ENCODE measurements around the gene DDX41.

DDX41 gene

DNA sequence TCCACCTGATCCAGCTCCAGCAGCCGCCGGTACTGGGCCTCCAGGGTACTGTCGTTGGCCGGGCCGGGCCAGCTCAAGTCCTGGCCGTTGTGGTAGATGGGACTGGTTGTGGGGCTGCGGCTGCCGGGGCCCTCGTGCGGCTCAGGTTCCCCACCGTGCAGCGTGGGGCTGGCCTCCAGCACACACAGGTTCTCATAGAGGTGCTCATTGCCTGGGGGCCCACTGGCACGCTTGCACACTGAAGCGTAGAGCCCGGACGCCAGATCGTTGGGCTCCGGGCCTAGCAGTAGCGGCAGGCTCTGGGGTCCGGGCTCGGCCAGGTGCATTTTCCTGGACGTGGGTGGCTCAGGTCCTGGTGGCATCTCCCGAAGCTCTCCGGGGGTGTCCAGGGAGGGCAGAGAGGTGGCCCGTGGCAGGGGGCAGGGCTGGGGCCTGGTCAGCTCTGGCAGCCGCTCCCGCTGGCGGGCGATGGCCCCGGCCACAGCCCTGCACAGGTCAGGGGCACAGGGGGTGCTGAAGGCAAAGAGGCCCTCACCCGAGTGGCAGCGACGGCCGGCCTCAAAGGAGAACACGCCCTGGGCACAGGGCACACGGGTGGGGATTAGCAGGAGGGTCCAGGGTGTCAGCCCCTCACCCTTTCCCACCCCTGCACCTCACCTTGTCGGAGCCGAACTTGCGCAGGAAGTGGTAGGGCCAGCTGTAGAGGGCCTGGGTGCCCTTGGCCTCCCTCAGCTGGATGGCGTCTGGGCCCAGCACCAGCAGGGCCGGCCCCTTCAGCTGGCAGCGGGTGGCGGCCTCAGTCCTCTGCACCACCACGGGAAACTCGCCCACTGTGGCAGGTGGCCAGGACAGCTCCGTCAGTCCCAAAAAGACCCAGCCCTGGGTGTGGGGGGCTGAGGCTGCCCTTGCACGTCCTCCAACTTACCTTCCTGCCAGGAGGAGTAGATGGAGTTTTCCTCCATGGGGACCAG lies 12.4 kb downstream of the DDX41 start:
- DNase-seq (ENCODE audit: low read depth), result no peak
- H3K4me3 ChIP-seq (ENCODE audit: low read depth, low read length), result no peak overlapping the region
- TF ChIP-seq, protein P1, sequence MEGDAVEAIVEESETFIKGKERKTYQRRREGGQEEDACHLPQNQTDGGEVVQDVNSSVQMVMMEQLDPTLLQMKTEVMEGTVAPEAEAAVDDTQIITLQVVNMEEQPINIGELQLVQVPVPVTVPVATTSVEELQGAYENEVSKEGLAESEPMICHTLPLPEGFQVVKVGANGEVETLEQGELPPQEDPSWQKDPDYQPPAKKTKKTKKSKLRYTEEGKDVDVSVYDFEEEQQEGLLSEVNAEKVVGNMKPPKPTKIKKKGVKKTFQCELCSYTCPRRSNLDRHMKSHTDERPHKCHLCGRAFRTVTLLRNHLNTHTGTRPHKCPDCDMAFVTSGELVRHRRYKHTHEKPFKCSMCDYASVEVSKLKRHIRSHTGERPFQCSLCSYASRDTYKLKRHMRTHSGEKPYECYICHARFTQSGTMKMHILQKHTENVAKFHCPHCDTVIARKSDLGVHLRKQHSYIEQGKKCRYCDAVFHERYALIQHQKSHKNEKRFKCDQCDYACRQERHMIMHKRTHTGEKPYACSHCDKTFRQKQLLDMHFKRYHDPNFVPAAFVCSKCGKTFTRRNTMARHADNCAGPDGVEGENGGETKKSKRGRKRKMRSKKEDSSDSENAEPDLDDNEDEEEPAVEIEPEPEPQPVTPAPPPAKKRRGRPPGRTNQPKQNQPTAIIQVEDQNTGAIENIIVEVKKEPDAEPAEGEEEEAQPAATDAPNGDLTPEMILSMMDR (conservative IDR thresholded peaks at IDR 0.05; ENCODE audit: low read depth, low read length), result no peak

DNA sequence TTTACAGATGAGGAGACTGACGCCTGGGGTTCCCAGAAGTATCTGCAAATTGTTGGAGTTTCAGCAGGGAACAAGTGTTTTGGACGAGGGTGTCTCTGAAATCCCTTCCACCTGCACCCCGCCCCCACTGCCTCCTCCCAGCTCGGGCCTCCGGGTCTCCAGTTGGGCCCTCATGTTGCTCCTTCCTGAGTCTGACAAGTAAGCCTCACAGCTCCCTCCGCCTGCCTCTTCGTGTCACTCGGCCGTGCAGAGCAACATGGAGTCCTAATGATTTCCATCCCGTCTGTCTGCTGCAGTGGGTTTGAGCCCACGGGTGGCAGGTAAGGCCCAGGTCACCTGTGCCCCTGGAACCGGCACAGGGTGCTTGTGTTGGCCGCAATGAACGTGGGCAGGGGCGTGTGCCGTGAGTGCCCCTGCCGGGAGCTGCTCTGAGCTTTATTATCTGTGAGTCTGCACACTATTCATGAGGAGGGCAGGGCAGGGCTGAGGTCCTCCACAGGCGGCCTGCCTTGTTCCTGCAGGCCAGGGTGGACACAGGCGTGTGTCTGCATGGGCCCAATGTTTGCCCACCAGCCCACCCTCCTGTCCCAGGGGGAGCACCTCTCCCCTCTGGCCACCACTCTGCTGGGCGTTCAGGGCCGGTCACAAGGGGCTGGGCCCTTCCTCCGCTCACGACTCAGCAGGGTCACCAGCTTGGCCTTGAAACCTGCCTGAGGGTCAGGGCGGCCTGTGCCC lies 13.2 kb downstream of the DDX41 start:
- DNase-seq (ENCODE audit: low read depth), result no peak
- no peak overlapping the region for H3K4me3 ChIP-seq (ENCODE audit: low read depth, low read length)
- TF ChIP-seq, protein P1 (conservative IDR thresholded peaks at IDR 0.05; ENCODE audit: low read depth, low read length), result no peak

DNA sequence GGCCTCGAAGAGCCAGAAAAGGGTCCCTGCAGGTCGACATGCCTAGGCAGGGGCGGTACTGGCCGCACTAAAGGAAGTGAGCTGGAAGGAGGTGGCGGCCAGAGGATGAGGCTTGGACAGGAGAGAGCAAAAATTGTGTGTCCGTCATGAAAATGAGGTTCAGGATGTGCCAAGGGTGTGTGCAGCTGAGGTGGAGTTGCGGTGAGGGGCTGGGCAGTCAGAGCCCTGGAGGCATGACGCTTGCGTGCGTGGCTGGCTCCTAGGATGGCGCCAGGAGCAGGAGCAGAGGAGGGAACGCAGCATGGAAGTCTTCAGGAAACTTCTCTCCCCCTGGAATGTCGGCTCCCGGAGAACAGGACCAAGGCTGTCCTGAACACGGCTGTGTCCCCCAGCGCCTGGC lies 13.9 kb downstream of the DDX41 start:
- no peak overlapping the region for H3K4me3 ChIP-seq (ENCODE audit: low read depth, low read length)
- TF ChIP-seq, protein P1 (conservative IDR thresholded peaks at IDR 0.05; ENCODE audit: low read depth, low read length), result no peak

DNA sequence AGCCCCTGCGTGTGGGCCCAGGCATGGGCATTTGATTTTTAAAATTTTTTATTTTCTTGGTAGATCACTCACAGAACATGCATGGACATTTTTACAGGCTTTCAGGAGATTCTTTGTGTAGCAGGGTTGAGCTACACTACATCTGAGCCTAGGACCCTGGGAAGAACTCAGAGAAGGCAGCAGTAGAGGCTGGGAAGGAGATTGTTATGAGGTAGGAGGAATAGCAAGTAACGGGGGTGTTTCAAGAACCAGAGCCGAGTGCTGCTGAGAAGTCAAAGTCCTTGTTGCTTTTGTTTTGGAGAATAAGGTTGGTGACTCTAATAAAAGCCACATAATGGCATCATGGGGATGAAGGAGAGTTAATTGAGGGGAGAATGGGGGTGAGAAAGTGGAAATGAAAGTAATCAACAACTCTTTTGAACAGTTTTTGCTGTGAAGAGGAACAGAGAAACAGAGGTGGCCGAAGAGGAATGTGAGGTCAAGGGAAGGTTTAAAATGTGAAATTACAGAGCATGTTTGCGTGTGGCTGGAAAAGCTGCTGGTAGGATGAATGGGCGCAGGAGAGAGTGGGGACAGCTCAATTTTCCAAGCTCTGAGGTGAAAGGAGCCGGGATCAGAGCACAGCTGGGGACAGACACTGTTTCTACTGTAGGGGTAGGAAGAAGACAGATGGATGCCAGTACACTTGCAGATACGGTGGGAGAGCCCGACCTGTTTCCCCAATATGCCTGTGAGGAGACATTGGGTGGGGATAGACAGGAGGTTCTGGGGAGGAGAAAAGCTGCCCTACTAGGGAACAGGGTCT lies 14.7 kb downstream of the DDX41 start:
- H3K4me3 ChIP-seq (ENCODE audit: low read depth, low read length), result no peak overlapping the region

More for the DNA sequence above, 13.9 kb downstream of the DDX41 start:
- DNase-seq (ENCODE audit: low read depth), result no peak

DNA sequence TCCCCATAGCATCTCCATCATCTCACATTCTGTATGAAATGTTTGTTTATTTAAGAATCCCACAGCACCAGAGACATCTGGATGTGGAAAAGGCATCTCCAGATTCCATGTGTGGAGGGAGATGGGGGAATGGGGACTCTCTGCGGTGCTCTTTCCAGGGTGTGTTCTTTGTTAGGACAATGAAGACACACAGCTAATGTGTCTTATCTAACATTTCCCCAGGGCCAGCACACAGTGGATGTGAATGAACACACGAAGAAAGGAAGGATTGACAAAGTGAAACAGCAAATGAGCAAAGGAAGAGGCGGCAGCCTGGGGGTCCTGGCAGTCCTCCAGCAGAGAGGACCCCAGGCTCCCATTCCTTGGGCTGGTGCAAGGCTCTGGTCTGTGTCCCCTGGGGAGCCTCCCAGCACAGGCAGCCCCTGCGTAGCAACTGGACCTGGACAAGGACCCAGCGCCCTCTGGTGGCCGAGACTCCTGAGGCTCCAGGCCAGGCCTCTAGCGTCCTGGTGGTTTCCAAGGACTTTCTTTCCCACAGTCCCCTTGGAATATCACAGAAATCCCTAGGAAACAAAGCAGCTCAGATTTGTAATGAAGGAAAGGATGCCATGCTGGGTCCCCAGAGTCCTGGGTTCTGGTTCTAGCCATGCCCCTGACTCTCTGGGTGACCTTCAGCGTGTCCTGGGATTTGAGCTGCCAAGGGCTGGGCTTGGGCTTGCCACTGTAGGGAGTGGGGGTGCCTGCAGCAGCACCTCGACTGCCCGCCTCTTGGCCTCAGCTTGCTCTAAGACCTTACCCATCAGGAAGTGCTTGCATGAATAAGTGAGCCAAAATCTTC lies 15.9 kb downstream of the DDX41 start:
- TF ChIP-seq, protein P1 (conservative IDR thresholded peaks at IDR 0.05; ENCODE audit: low read depth, low read length), result peak; percentile 96
- H3K4me3 ChIP-seq (ENCODE audit: low read depth, low read length), result no peak overlapping the region
- DNase-seq (ENCODE audit: low read depth), result peak; percentile 91

More for the DNA sequence above, 14.7 kb downstream of the DDX41 start:
- TF ChIP-seq, protein P1 (conservative IDR thresholded peaks at IDR 0.05; ENCODE audit: low read depth, low read length), result peak; percentile 0
- no peak for DNase-seq (ENCODE audit: low read depth)

DNA sequence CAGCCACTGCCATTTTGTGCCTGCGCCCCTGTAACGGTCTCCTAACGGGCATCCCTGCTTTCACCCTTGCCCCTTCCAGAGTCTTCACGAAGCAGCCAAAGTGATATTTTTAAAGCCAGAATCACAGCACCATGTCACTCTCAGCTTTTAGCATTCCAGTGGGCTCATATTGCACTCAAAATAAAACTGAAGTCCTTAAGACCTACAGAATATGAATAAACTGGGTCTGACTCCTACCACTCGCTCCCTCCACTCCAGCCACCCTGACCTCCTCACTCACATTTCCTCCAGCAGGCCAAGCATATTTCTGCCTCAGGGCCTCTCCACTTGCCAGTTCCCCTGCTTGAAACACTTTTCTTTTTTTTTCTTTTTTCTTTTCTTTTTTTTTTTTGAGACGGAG lies 16.9 kb downstream of the DDX41 start:
- H3K4me3 ChIP-seq (ENCODE audit: low read depth, low read length), result no peak overlapping the region
- no peak for DNase-seq (ENCODE audit: low read depth)
- TF ChIP-seq, protein P1 (conservative IDR thresholded peaks at IDR 0.05; ENCODE audit: low read depth, low read length), result no peak

All from choroid plexus epithelial cell (primary cell).